Effector memory CD8-positive, alpha-beta T cell (primary cell): ENCODE results near the gene HSD17B12.
"Not testable (repeated sequence)": the region's sequence is repeated elsewhere in the genome, so short reads cannot be mapped to it uniquely, and the experiment has no call there.

Experiments used
- ATAC-seq: fragments of 150-1000 bp; cut with Tn5 transposase; replicated peaks from 2 replicates; pipeline ENCODE4 v1.10.0; 2021; ENCODE audit warnings: mild to moderate bottlenecking, moderate library complexity
- DNase-seq, 3 experiments: peaks; one replicate each; pipeline ENCODE4 v3.0.0; 2021
- H3K27ac Mint-ChIP-seq, 2 donors: one replicate each; pipeline ENCODE4 v1.8.0; 2022; ENCODE audit warnings: mild to moderate bottlenecking in 2 of 2, mixed read lengths in 2 of 2, moderate library complexity in 2 of 2
- H3K27me3 Mint-ChIP-seq, 2 donors: one replicate each; pipeline ENCODE4 v1.8.0; 2022; ENCODE audit warnings: mixed read lengths in 2 of 2
- H3K36me3 Mint-ChIP-seq: one replicate; pipeline ENCODE4 v1.8.0; 2022; ENCODE audit warnings: mild to moderate bottlenecking, moderate library complexity, mixed read lengths; ENCODE audit not compliant: insufficient read depth
- H3K4me1 Mint-ChIP-seq, 2 donors: one replicate each; pipeline ENCODE4 v1.8.0; 2022; ENCODE audit warnings: low read depth in 2 of 2, mixed read lengths in 2 of 2
- H3K4me3 Mint-ChIP-seq, 2 donors: one replicate each; pipeline ENCODE4 v1.8.0; 2022; ENCODE audit warnings: mild to moderate bottlenecking in 2 of 2, mixed read lengths in 2 of 2, moderate library complexity in 2 of 2
- H3K9me3 Mint-ChIP-seq, 2 donors: one replicate each; pipeline ENCODE4 v1.8.0; 2022; ENCODE audit warnings: mixed read lengths in 2 of 2
- total RNA-seq, 9 experiments: gene quantifications; one replicate each; lab custom pipeline; 2026; lab: John Stamatoyannopoulos, UW

HSD17B12 gene
- 6.0 to 45.4 (median 23.3) reads per million in 9 experiments for total RNA-seq

DNA sequence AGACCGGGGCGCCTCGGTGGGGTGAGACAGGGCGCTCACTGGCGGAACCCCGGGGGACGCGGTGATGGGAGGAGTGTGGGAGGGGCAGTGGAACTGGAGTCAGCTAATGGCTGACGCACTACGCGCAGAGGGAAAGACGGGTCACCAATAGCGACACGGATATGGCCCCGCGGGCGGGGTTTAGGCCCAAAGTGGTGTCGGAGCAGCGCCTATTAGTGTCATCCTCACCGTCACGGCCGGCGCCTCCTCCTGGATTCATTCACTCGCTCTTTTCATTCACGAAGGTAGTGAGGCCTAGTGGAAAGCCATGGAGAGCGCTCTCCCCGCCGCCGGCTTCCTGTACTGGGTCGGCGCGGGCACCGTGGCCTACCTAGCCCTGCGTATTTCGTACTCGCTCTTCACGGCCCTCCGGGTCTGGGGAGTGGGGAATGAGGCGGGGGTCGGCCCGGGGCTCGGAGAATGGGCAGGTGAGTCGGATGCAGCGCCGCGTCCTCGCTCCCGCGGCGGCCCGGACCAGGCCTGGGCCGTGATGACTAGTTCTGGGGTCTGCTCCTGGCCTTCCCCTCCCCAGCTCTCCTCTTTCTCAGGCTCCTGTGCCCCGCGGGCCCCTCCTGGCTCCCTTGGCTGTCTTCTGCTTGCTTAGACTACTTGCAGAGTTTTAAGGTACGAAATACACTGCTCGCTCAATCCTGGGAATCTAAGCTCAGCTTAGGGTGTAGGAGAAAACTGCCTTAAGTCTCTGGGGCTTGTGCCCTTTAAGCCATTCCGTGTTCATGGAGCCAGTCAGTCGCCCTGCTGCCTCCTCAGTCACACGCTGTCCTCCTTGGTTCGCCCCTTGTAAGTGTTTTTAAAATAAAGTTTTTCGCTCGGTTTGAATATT, at the start of gene HSD17B12:
Gene HSD17B12 (plus strand): TSS at position 218 of the 880 bp plus-strand sequence. CDS start 90 bp downstream, at position 308.
- H3K27ac Mint-ChIP-seq: peak within 1 kb of the TSS; percentile 95 to 99
- H3K27me3 Mint-ChIP-seq: peaks cover 0 to 1% of the 10 kb centered on the region in 2 donors
- ATAC-seq (peak; percentile 94), DNase-seq (peak; percentile 98 to 99 (median 99))
- H3K36me3 Mint-ChIP-seq: peaks cover 16% of the 10 kb centered on the region
- H3K9me3 Mint-ChIP-seq: no peaks in the 10 kb centered on the region
- peak within 1 kb of the TSS; percentile 87 to 89 for H3K4me3 Mint-ChIP-seq
- H3K4me1 Mint-ChIP-seq: peaks cover 15 to 19% of the 10 kb centered on the region in 2 donors

DNA sequence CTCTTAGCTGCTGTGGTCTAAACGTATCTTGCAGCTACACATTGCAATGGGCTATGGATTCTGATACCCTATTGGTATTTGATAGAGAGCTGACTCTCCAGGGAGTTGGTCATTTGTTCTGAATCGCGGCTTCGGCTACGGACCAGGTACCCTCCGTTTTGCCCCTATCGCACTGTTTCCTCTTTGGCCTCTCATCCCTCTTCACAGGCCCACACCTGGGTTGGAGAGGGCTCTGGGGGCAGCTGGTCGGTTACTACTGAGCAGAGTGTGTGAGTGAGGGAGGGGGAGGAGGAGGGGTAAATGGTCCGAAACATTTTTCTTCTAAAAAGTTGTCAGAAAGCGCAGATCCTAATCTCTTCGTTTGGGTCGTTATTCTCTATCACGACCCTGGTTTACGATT, 48.8 kb upstream of the HSD17B12 start:
- H3K4me1 Mint-ChIP-seq: no peaks in the 10 kb centered on the region
- H3K27ac Mint-ChIP-seq: no peak overlapping the region
- no peaks in the 10 kb centered on the region for H3K9me3 Mint-ChIP-seq
- H3K27me3 Mint-ChIP-seq: peaks cover 60 to 62% of the 10 kb centered on the region in 2 donors
- ATAC-seq (no peak), DNase-seq (no peak)
- no peak overlapping the region for H3K4me3 Mint-ChIP-seq
- no peaks in the 10 kb centered on the region for H3K36me3 Mint-ChIP-seq

DNA sequence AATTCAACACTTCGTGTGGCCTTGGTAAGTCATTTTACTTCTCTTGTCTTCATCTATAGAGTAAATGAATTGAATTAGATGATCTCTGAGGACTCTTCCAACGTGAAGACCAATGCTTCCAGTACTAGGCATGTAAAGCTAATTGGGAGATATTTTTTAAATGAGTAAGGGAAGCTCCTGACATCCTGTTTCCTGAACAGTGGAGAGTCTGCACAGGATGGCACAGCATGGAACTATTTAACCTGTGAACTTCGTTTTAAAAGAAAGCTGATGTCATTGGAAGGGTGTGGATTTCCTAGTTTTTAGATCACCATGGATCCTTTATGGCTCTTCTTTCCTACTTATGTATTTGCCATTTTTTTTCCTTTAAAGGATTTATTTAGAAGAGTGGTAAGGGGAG, 48.4 kb upstream of the HSD17B12 start:
- no peaks in the 10 kb centered on the region for H3K36me3 Mint-ChIP-seq
- no peak for ATAC-seq
- H3K27me3 Mint-ChIP-seq: peaks cover 63 to 64% of the 10 kb centered on the region in 2 donors
- DNase-seq: no peak
- H3K9me3 Mint-ChIP-seq: no peaks in the 10 kb centered on the region
- H3K27ac Mint-ChIP-seq: no peak overlapping the region
- H3K4me3 Mint-ChIP-seq: no peak overlapping the region
- no peaks in the 10 kb centered on the region for H3K4me1 Mint-ChIP-seq

DNA sequence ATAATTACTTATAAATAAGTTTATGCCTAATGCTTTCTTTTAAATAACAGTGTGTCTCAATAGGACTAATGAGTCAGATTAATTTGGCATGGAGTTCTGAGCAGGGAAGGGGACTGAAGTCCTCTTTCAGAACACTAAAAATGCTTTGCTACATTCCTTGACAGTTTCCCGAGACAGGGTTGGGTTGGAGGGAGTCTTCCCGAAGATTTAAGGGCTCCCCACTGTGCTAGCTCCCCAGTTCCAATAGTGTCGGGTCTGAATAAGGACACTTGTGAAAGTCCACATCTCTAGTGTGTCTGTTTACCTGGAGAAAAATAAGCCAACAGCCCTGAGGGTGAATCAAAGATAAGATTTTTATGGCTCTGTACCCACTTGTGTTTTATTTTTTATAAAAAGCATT, 41.8 kb upstream of the HSD17B12 start:
- Mint-ChIP-seq H3K27me3 (peaks cover 48 to 54% of the 10 kb centered on the region in 2 donors), H3K9me3 (no peaks in the 10 kb centered on the region), H3K4me3 (no peak overlapping the region), H3K36me3 (peaks cover 1% of the 10 kb centered on the region), H3K4me1 (peaks cover 1 to 2% of the 10 kb centered on the region in 2 donors), H3K27ac (no peak overlapping the region)
- ATAC-seq (no peak), DNase-seq (no peak)

DNA sequence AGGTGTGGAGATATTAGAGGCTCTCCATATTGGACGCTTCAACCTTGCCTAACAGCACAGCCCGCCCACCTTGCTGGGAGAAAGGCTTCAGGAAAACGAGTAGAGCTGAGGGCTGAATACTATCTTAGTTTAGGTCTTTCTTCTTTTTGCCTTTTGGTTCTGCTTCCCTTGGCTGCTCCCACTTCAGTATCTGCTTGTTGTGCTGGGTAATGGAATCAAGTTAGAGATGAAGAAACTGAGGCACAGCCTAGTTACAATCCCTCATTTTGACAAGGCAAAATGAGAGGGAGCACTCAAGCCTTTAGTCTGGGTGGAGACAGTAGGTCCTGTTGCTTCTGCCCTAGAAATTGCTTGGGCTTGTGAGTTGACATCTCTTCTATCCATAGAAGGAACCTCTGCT, 41.3 kb upstream of the HSD17B12 start:
- no peak for ATAC-seq
- H3K27ac Mint-ChIP-seq: no peak overlapping the region

DNA sequence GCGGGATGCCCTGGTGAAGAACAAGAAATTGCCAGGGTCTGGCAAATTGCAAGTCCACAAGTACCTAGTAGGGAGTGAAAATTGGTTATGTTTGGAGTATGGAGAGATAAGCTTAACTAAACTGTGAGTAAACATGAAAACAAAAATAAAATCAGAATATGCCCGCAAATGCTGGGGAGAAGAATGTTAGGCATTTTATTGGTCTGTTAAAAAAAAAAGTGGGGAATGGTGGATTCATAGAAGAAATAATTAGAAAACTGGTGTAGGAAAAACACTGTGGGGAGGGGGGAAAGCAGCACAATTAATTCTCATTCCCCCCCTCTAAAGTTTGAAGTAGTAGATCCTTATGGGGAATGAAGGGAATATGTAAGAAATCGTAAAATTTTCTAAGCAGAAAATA, 40.6 kb upstream of the HSD17B12 start:
- ATAC-seq (no peak), DNase-seq (no peak)
- Mint-ChIP-seq H3K4me3 (no peak overlapping the region), H3K36me3 (peaks cover 11% of the 10 kb centered on the region), H3K27me3 (peaks cover 37 to 44% of the 10 kb centered on the region in 2 donors), H3K27ac (no peak overlapping the region), H3K4me1 (peaks cover 13% of the 10 kb centered on the region in 2 donors), H3K9me3 (no peaks in the 10 kb centered on the region)

More for the DNA sequence above, 41.3 kb upstream of the HSD17B12 start:
- H3K27me3 Mint-ChIP-seq: peaks cover 44 to 51% of the 10 kb centered on the region in 2 donors
- no peak overlapping the region for H3K4me3 Mint-ChIP-seq
- H3K9me3 Mint-ChIP-seq: no peaks in the 10 kb centered on the region
- H3K4me1 Mint-ChIP-seq: peaks cover 7% of the 10 kb centered on the region in 2 donors
- DNase-seq: no peak
- H3K36me3 Mint-ChIP-seq: peaks cover 7% of the 10 kb centered on the region

DNA sequence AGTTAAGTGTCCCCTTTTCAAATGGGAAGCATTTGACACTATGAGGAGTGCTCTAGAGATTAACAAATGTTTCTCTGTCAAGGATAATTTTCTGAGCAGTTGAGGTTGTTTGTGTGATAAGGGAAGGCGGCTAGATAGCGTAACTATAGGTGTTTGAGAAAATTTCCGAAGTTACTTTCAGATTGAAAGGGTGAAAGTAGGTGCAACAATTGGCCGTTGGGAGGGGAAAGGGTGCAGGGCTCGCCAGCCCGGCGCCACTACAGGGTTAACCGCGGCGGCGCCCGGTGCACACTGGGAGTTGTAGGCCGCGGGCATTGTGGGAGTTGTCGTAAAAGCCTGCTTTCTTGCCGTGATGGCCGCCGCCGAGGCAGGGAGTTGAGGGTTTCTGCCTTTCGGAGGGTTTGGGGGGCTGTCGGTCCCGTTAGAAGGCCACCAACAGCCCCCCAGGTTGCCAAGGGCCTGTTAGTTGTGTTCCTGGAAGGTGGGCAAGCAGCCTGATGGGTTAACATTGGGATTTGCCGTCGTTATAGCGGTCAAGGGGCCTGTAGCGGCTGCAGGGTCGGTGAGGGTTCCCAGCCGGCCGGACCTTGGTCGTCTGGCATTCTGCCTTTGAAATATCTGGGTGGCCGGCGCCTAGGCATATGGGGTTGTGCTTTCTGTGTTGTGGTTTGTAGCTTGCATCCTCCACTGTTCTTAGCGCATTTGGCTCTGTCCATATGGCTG, 36.5 kb upstream of the HSD17B12 start:
- ATAC-seq (peak; percentile 100), DNase-seq (peak; percentile 78 to 85 (median 78))
- Mint-ChIP-seq H3K27me3 (peaks cover 14 to 15% of the 10 kb centered on the region in 2 donors), H3K36me3 (peaks cover 15% of the 10 kb centered on the region), H3K27ac (peak overlapping the region; percentile 95), H3K9me3 (no peaks in the 10 kb centered on the region), H3K4me1 (peaks cover 13 to 14% of the 10 kb centered on the region in 2 donors), H3K4me3 (peak overlapping the region; percentile 91 to 97)

DNA sequence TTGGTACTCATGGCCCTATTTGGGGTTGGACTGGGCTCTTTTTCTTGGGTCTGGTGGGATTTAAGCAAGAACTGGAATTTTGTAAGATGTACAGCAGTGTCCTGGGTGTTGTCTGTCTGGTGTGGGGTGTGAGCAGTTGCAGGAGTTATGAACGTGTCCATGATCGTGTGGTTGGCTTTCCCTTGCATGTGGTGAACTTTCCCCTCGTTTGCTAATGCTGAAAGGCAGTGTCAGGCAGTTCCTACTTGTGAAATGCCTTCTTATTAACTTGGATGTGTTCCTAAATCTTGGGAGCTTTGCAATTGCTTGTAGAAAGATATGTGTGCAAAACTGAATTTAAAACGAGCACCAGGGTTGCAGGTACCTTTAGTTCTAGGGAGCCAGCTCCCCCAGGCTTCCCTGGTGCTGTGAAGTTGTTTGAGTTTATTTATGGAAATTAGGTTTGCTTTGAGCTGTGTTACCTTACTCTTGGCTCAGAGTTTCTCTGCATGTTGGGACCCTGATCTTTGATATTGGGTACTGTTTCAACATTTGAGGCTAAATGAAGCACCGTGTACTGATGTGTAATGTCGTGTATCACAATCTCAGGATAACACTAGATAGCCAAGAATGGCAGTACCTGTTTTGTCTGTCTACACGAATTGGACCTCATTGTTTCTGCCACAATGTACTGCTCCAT, 35.8 kb upstream of the HSD17B12 start:
- DNase-seq (no peak), ATAC-seq (no peak)
- Mint-ChIP-seq H3K27me3 (peaks cover 7 to 8% of the 10 kb centered on the region in 2 donors), H3K27ac (peak overlapping the region; percentile 95), H3K4me1 (peaks cover 13 to 14% of the 10 kb centered on the region in 2 donors), H3K4me3 (peak overlapping the region; percentile 91 to 97), H3K36me3 (peaks cover 15% of the 10 kb centered on the region), H3K9me3 (no peaks in the 10 kb centered on the region)

DNA sequence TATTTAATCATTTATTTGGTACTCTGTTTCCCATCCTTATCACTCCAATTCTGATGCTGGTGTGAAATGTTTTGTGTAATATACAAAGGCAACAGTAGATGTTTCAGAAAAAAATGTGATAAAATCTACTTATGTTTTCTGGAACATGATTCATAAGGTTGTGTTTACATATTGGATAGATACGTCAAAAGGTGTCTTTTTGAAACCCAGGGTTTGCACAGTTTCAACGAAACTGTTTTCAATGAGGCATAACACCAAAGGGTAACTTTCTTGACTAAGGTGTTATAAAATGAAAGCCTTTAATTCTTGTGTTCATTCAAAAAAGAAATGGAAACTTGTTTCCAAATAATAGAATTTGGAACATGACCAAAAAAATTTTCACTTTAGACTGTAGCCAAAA, 33.8 kb upstream of the HSD17B12 start:
- no peak overlapping the region for H3K27ac Mint-ChIP-seq
- ATAC-seq: no peak
- peaks cover 13 to 14% of the 10 kb centered on the region in 2 donors for H3K4me1 Mint-ChIP-seq
- H3K9me3 Mint-ChIP-seq: no peaks in the 10 kb centered on the region
- DNase-seq: no peak
- no peak overlapping the region for H3K4me3 Mint-ChIP-seq
- H3K36me3 Mint-ChIP-seq: peaks cover 15% of the 10 kb centered on the region
- H3K27me3 Mint-ChIP-seq: no peaks in the 10 kb centered on the region

DNA sequence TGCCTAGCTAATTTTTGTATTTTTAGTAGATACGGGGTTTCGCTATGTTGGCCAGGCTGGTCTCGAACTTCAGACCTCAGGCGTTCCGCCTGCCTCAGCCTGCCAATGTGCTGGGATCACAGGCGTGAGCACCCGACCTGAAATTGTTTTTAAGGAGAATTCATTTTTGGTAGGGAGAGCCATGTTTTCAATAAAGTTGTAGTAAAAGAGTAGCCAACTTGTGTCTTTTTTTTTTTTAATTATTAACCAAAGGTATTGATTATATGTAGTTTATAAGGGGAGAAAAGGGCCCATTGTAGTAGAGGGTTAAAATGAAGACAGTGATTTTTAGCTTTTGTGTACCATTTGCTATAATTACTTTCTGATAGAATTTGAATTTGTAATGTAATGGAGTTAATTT, 31.6 kb upstream of the HSD17B12 start:
- Mint-ChIP-seq H3K4me3 (no peak overlapping the region), H3K27ac (no peak overlapping the region), H3K9me3 (no peaks in the 10 kb centered on the region), H3K27me3 (no peaks in the 10 kb centered on the region), H3K4me1 (peaks cover 10 to 11% of the 10 kb centered on the region in 2 donors), H3K36me3 (peaks cover 12% of the 10 kb centered on the region)
- no peak for DNase-seq
- no peak for ATAC-seq

DNA sequence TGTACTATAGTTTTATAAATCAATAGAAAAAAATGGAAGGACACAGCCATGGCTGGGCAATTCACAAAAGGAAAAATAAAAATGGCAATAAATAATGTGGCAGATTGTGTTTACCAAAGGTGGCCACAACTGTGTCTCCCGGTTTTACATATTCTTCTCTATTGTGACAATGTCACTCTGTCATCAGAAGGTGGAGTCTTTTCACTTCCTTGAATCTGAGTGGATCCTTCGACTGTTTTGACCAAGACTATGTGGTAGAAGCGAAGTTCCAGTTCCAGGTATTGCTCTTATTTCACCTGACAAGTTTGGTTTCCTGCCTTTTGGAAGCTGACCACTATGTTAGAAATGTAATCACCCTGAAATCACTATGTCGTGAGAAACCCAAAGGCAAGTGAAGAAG, 31.0 kb upstream of the HSD17B12 start:
- Mint-ChIP-seq H3K27me3 (no peaks in the 10 kb centered on the region), H3K4me3 (no peak overlapping the region), H3K9me3 (no peaks in the 10 kb centered on the region), H3K4me1 (peaks cover 4% of the 10 kb centered on the region in 2 donors), H3K36me3 (peaks cover 6% of the 10 kb centered on the region), H3K27ac (no peak overlapping the region)
- ATAC-seq (no peak), DNase-seq (no peak)

DNA sequence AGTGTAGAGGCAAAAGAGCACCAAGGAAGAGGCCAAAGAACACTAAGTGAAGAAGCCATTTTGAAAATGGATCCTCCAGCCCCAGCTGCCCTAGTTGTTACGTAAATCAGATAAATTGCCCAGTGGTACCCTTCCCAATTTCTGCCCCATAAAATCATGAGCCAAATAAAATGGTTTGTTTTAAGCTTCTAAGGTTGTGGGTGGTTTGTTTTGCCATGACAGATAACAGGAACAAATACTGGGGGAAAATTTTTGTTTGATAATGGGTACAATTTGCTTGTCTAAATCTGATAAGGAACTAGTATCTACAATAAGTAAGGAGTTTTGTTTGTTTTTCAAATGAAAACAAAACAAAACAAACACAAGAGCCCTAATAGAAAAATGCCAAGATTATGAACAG, 30.6 kb upstream of the HSD17B12 start:
- no peaks in the 10 kb centered on the region for H3K27me3 Mint-ChIP-seq
- ATAC-seq (no peak), DNase-seq (no peak)
- H3K4me1 Mint-ChIP-seq: peaks cover 0 to under 1% of the 10 kb centered on the region in 2 donors
- H3K9me3 Mint-ChIP-seq: no peaks in the 10 kb centered on the region
- H3K4me3 Mint-ChIP-seq: no peak overlapping the region
- no peak overlapping the region for H3K27ac Mint-ChIP-seq
- H3K36me3 Mint-ChIP-seq: peaks cover 4% of the 10 kb centered on the region

DNA sequence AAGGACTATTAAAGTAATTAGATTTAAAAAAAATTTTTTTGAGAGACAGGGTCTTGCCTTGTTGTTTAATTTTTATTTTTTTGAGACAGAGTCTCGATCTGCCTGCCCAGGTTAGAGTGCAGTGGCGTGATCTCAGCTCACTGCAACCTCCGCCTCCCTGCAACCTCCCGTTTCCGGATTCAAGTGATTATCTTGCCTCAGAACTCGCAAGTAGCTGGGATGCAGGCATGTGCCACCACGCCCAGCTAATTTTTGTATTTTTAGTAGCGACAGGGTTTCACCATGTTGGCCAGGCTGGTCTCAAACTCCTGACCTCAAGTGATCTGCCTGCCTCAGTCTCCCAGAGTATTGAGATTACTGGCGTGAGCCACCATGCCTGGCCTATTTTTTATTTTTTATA, 17.5 kb upstream of the HSD17B12 start:
- H3K4me3 Mint-ChIP-seq, H3K27ac Mint-ChIP-seq, H3K9me3 Mint-ChIP-seq, DNase-seq, ATAC-seq, H3K36me3 Mint-ChIP-seq, H3K4me1 Mint-ChIP-seq: not testable (repeated sequence)
- H3K27me3 Mint-ChIP-seq: peaks cover 20 to 53% of the 10 kb centered on the region in 2 donors
